Measurements from ENCODE around the gene B9D1. TPM values are rescaled to one million over a fixed set of nuclear protein-coding genes. Genes with fewer than 3 reads are reported as not detected.

B9D1 gene
- polyA plus RNA-seq, 1 donor from 2014 or later, result 5.0 TPM

GRCh38 chr17:19345486-19346350 is 16.8 kb downstream of the B9D1 start:
- no peaks in the 10 kb centered on the region for H3K36me3 Mint-ChIP-seq
- H3K27ac Mint-ChIP-seq, result no peak overlapping the region
- peaks cover 6% of the 10 kb centered on the region for H3K27me3 Mint-ChIP-seq
- H3K9me3 Mint-ChIP-seq, result no peaks in the 10 kb centered on the region
- no peak overlapping the region for H3K4me3 Mint-ChIP-seq
- H3K4me1 Mint-ChIP-seq, result peaks cover 5 to 8% (median 8%) of the 10 kb centered on the region in 3 donors

DNA sequence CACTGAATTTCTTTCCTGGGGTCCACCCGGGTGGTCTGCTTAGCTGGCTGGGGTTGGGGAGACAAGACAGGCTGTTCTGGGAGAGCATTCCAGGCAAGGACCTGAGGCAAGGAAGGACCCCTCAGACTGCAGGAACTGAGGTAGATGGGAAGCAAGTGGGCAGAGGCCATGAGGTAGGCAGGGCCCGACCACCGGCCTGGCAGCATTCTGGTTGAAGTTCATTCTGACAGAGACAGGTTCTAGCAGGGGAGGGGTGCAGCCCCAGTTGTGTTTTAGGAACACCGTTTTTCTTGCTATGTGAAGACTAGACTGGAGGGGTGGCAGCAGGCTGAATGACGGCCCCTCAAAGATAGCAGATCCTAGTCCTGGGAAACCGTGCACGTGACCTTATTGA is 17.5 kb downstream of the B9D1 start:
- Mint-ChIP-seq H3K9me3 (no peaks in the 10 kb centered on the region), H3K27ac (no peak overlapping the region), H3K27me3 (peaks cover 6% of the 10 kb centered on the region), H3K4me3 (no peak overlapping the region), H3K4me1 (peaks cover 5 to 8% (median 8%) of the 10 kb centered on the region in 3 donors), H3K36me3 (no peaks in the 10 kb centered on the region)

DNA sequence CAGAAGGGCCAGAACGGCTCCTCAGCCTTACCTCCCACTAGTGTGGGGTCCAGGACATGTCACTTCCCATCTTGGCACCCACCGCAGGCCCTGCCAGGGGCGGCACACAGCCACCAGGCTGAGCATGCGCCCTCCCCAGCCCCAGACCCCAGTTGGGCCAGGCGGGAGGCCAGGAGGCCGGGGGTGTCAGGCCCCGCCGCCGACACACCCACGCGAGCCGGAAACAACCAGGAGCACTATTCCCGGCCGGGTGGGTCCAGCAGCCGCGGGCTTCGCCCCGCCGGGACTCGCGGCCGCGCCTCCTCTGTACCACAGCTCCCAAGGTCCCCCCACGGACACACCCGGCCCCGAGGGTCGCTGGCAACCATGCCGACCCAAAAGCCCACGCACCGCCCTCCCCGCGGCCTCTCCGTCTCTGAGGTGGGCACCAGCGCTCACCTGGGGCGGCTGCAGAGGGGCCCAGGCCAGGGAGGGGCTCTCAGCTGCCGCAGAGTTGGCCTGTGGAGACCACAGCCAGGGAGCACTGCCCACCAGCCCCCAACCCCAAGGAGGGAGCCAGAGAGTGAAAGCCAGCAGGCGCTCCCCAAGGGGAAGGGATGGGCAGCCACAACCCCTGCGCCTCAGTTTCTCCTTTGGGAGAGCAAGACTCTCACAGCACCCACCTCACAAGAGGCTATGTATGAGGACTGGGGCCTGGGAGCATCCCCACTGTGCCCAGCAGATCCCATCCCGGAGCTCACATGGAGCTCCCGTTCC is 18.0 kb downstream of the B9D1 start:
- H3K4me3 Mint-ChIP-seq, result no peak overlapping the region
- H3K27ac Mint-ChIP-seq, result no peak overlapping the region
- no peaks in the 10 kb centered on the region for H3K9me3 Mint-ChIP-seq
- peaks cover 5 to 8% (median 8%) of the 10 kb centered on the region in 3 donors for H3K4me1 Mint-ChIP-seq
- H3K36me3 Mint-ChIP-seq, result no peaks in the 10 kb centered on the region
- H3K27me3 Mint-ChIP-seq, result peaks cover 6% of the 10 kb centered on the region

DNA sequence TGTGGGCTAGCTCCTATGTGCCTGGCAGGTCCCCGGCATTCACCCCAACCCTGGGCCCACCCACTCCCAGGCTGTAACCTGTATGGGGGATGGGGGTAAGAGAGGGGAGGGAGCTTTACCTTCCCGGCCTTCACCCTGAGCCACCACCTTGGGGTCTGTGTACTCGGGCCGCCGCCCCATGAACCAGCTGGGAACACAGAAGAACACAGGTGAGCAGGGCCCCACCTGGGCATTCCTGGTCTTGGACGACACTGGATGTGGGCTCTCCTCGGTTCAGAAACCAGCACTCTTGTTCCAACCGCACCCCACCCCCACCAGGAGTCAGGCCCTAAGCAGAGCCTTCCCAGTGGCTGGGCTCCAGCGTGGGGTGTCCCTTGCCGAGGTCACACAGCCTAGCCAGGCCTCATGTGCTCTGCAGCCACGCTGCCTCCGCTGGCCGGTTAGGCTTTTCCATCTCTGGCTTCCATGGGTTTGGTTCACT is 18.8 kb downstream of the B9D1 start:
- no peaks in the 10 kb centered on the region for H3K36me3 Mint-ChIP-seq
- H3K4me3 Mint-ChIP-seq, result no peak overlapping the region
- H3K4me1 Mint-ChIP-seq, result peaks cover 5 to 8% (median 8%) of the 10 kb centered on the region in 3 donors
- H3K9me3 Mint-ChIP-seq, result no peaks in the 10 kb centered on the region
- H3K27ac Mint-ChIP-seq, result no peak overlapping the region
- peaks cover 6% of the 10 kb centered on the region for H3K27me3 Mint-ChIP-seq

DNA sequence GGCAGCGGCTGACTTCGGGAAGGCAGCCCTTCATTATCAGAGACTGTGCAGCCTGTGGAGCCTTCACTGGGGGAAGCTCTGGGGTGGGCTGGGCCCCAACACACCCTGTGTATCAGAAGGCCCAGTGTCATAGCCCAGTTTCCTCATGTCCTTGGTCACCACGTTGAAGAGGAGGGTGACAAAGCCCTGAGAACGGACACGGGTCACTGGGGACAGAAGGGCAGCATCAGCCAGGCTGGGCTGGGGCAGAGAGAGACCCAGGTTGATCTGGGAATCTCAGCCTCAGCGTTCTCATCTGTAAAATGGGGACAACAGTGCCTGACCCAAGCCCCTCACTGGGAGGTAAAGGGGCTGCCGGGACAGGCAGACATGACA is 19.3 kb downstream of the B9D1 start:
- H3K36me3 Mint-ChIP-seq, result no peaks in the 10 kb centered on the region
- peaks cover 5 to 8% (median 8%) of the 10 kb centered on the region in 3 donors for H3K4me1 Mint-ChIP-seq
- no peak overlapping the region for H3K4me3 Mint-ChIP-seq
- peaks cover 8% of the 10 kb centered on the region for H3K27me3 Mint-ChIP-seq
- no peak overlapping the region for H3K27ac Mint-ChIP-seq
- H3K9me3 Mint-ChIP-seq, result no peaks in the 10 kb centered on the region

GRCh38 chr17:19342611-19343255 is 19.8 kb downstream of the B9D1 start:
- Mint-ChIP-seq H3K9me3 (no peaks in the 10 kb centered on the region), H3K4me3 (no peak overlapping the region), H3K36me3 (no peaks in the 10 kb centered on the region), H3K27ac (no peak overlapping the region), H3K4me1 (peaks cover 5 to 8% (median 8%) of the 10 kb centered on the region in 3 donors), H3K27me3 (peaks cover 8% of the 10 kb centered on the region)

DNA sequence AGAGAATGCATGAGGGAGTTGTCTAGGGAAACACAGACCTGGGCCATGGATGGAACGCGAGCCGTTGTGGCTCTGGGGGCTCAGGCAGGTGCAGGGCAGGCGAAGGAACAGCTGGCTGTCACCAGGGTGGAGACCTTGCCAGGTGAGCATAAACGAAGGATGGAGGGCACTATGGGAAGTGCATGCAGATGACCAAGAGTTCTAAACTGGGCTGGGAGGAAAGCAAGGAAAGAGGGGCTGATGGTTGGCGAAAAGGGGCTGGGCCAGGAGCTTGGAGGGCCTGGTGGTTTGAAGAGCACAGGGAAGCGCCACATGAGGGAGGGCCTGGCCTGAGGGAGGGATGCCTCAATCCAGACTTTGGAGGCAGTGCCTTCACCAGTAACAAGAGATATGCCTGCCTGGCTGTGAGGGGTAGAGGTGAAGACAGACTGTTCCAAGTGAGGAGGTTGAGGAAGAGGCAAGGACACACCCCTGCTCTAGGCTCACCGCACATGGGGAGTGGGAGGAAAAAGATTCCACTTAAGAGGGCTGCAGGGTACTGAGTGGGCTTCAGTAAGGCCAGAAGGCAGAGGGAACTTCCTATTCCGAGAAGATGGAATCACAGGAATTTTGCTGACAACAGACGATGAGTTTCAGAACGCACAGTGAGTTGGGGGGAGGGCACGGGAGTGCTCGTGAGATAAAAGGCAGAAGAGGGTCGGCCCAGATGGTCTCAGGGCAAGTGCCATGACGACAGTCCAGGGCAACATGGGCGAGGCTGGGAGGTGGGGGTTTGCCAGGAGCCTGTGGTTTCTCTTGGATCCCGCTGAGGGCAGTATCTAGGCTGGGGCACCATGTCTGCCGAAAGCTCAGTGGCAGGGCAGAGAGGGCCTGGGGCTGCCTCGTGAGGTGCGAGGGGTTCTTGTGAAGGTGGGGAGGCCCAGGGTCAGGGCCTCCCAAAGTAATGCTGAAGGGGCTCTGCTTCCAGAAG is 20.6 kb downstream of the B9D1 start:
- no peak overlapping the region for H3K4me3 Mint-ChIP-seq
- no peaks in the 10 kb centered on the region for H3K9me3 Mint-ChIP-seq
- H3K27ac Mint-ChIP-seq, result peak overlapping the region in 1 of 3 donors; percentile 9
- H3K4me1 Mint-ChIP-seq, result peaks cover 4% of the 10 kb centered on the region in 3 donors
- peaks cover 10% of the 10 kb centered on the region for H3K27me3 Mint-ChIP-seq
- H3K36me3 Mint-ChIP-seq, result no peaks in the 10 kb centered on the region

DNA sequence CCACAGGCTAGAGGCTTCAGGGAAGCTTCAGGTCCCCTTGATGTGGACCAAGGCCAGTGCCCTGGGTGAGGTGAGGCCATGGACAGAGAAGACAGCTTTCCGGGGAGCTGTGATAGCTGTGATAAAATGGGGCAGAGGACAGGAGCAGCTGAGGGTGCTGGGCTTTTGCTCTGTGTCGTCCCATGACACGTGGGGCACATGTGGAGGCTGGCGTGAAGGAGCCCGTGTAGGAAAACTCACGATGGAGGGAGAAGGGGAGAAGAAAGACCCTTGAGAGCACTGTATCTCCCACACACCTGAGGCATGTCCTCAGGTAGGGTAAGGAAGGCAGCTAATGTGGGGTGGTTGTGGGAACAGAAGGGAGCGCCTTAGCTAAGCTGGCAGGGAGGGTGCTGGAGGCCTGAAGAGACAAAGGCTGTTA is 21.3 kb downstream of the B9D1 start:
- H3K27ac Mint-ChIP-seq, result no peak overlapping the region
- no peaks in the 10 kb centered on the region for H3K36me3 Mint-ChIP-seq
- no peaks in the 10 kb centered on the region for H3K9me3 Mint-ChIP-seq
- peak overlapping the region in 1 of 4 donors; percentile 35 for H3K4me3 Mint-ChIP-seq
- H3K27me3 Mint-ChIP-seq, result peaks cover 7% of the 10 kb centered on the region
- no peaks in the 10 kb centered on the region for H3K4me1 Mint-ChIP-seq

DNA sequence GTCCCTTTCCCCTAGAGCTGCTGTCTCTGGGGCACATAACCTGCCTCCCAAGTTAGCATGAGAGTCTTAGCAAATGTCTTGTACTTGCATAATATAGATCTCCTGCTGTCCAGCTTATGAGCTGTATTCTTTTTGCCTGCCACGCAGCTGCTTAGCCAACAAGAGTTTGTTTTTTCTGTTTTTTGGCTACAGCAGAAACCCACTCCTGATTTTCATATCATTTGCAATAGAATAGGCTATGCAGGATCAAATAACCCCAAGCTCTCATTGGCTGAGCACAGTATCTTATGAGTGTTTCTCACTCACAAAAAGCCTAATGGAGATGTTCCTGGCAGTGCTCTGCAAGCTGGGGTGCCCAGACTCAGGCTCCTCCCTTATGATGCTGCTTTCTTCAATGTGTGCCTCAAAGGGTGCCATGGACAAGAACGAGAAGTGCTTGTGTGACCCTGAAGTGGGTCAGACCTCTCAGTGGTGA is 23.1 kb downstream of the B9D1 start:
- H3K27me3 Mint-ChIP-seq, result peaks cover 7% of the 10 kb centered on the region
- H3K9me3 Mint-ChIP-seq, result no peaks in the 10 kb centered on the region
- no peaks in the 10 kb centered on the region for H3K36me3 Mint-ChIP-seq
- no peak overlapping the region for H3K4me3 Mint-ChIP-seq
- H3K27ac Mint-ChIP-seq, result peak overlapping the region in 1 of 3 donors; percentile 22
- no peaks in the 10 kb centered on the region for H3K4me1 Mint-ChIP-seq

DNA sequence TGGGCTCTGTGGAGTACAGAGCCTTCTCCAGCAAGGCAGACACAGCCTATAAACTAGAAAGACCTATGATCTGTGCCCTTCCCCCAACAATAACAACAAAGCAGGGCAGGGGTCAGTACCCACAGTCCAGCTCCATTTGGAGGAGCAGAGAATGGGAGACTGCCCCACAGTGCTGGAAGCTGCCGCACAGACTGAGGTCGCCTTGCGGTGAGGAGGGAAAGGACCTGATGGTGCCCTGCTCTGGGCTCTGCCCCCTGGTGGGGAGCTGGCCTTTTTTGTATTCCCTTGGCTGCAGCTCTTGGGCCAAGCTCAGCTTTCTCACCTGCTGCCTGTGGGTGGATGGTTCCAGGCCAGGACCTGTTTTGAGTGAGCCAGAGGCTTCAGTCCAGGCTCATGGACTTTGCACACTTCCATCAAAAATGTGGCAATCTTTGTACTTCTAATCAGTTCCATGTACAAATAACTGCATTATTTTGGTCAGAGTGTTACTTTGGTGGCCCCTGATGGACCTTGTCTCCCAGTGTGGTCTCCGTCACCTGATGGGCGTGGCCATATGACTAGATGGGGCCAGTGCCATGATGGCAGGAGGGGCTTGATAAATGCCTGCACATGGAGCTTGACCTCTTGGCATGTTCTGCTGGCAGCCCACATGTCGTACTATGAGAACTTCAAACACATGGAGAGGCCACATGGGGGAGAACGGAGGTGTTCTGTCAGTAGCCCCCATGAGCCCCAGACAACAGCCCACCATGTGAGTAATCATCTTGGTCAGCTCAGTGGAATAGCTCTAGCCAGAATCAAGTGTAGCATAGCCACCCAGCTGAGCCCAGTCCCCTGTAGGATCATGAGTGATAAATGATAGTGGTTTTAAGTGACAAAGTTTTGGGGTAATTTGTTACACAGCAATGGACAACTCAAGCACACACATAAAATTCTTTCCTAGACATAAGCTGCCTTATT is 24.2 kb downstream of the B9D1 start:
- H3K27me3 Mint-ChIP-seq, result peaks cover 7% of the 10 kb centered on the region
- no peaks in the 10 kb centered on the region for H3K9me3 Mint-ChIP-seq
- no peaks in the 10 kb centered on the region for H3K36me3 Mint-ChIP-seq
- no peaks in the 10 kb centered on the region for H3K4me1 Mint-ChIP-seq
- H3K4me3 Mint-ChIP-seq, result no peak overlapping the region
- H3K27ac Mint-ChIP-seq, result no peak overlapping the region

- Mint-ChIP-seq H3K4me3 (no peak overlapping the region), H3K27me3 (peaks cover 7% of the 10 kb centered on the region), H3K9me3 (no peaks in the 10 kb centered on the region), H3K36me3 (no peaks in the 10 kb centered on the region), H3K27ac (no peak overlapping the region), H3K4me1 (no peaks in the 10 kb centered on the region)
Measured at GRCh38 chr17:19337712-19338023, 24.9 kb downstream of the B9D1 start.

GRCh38 chr17:19336938-19337711 is 25.4 kb downstream of the B9D1 start:
- Mint-ChIP-seq H3K27ac (no peak overlapping the region), H3K4me1 (no peaks in the 10 kb centered on the region), H3K4me3 (no peak overlapping the region), H3K9me3 (no peaks in the 10 kb centered on the region), H3K36me3 (no peaks in the 10 kb centered on the region), H3K27me3 (peaks cover 7% of the 10 kb centered on the region)

All from IgD-negative memory B cell (primary cell).